ENCODE results near the gene CACNA1I. TPM values are rescaled to one million over a fixed set of nuclear protein-coding genes. Genes with fewer than 3 reads are reported as not detected.

The CACNA1I gene
- total RNA-seq, 1 donor from 2014 or later = 0.41 TPM

GRCh38 chr22:39524753-39525657 lies 45.5 kb upstream of the CACNA1I start:
- no peak for DNase-seq (ENCODE audit: low spot score, unreplicated experiment)
- no peak for TF ChIP-seq CTCF (IDR thresholded peaks at IDR 0.05; ENCODE audit: unreplicated experiment)

GRCh38 chr22:39525658-39525975 lies 44.9 kb upstream of the CACNA1I start:
- peaks cover 42% of the 10 kb centered on the region for H3K36me3 Mint-ChIP-seq (ENCODE audit: insufficient read depth)
- no peaks in the 10 kb centered on the region for H3K27me3 Mint-ChIP-seq
- H3K9me3 Mint-ChIP-seq (ENCODE audit: low read depth) = no peaks in the 10 kb centered on the region
- TF ChIP-seq CTCF (IDR thresholded peaks at IDR 0.05; ENCODE audit: unreplicated experiment) = no peak
- H3K4me3 Mint-ChIP-seq (ENCODE audit: low read depth) = no peak overlapping the region
- H3K4me1 Mint-ChIP-seq (ENCODE audit: low read depth) = peaks cover 48% of the 10 kb centered on the region
- DNase-seq (ENCODE audit: low spot score, unreplicated experiment) = no peak
- peak overlapping the region; percentile 95 for H3K27ac Mint-ChIP-seq

More at GRCh38 chr22:39524753-39525657, 45.5 kb upstream of the CACNA1I start:
- Mint-ChIP-seq H3K9me3 (ENCODE audit: low read depth) (no peaks in the 10 kb centered on the region), H3K27me3 (no peaks in the 10 kb centered on the region), H3K4me3 (ENCODE audit: low read depth) (peak overlapping the region; percentile 59), H3K27ac (peak overlapping the region; percentile 95), H3K36me3 (ENCODE audit: insufficient read depth) (peaks cover 42% of the 10 kb centered on the region), H3K4me1 (ENCODE audit: low read depth) (peaks cover 47% of the 10 kb centered on the region)

DNA sequence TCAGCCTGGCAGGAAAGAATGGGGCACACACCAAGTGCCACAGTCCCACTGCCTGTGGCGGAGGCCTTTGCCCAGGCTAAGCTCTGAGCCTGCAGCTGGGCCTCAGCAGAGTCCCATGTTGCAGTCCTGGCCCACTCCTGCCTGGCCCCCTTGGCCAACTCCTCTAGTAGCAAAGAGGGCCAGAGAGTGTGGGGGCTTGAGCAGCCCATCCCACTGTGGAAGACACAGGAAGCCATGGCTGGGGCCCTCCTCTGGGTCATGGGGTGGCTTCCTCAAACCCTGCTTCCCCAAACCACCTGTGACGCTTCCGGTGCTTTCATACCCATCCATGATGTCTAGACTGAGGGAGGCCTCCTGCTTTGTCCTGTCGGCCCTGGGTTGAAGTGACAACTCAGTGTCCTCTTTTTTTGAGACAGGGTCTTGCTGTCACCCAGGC lies 43.8 kb upstream of the CACNA1I start:
- no peaks in the 10 kb centered on the region for H3K9me3 Mint-ChIP-seq (ENCODE audit: low read depth)
- H3K27ac Mint-ChIP-seq = peak overlapping the region; percentile 7
- no peak overlapping the region for H3K4me3 Mint-ChIP-seq (ENCODE audit: low read depth)
- H3K36me3 Mint-ChIP-seq (ENCODE audit: insufficient read depth) = peaks cover 34% of the 10 kb centered on the region
- DNase-seq (ENCODE audit: low spot score, unreplicated experiment) = no peak
- peaks cover 55% of the 10 kb centered on the region for H3K4me1 Mint-ChIP-seq (ENCODE audit: low read depth)
- no peak for TF ChIP-seq CTCF (IDR thresholded peaks at IDR 0.05; ENCODE audit: unreplicated experiment)
- no peaks in the 10 kb centered on the region for H3K27me3 Mint-ChIP-seq

DNA sequence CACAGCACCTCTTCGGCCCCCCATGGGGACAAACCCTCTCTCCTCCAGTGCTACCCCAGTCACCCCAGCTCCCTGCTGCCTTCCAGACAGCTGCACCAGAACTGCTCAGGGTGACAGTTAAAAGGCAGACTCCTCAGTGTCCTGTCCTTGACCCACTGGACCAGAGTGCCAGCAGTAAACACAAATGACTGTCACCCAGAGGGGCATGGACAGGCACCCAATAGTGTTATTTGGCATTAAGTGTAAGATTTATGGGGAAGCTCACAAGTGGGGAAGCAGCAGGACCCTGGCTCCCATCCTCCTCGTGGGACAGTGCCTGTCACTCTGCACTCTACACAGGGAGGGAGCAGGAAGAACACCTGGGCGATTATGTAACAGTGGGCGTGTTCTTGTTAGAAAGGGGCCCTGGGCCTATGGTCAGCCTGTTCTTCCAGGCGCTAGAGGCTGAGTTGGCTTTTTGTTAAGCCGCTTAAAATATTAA lies 43.0 kb upstream of the CACNA1I start:
- H3K27ac Mint-ChIP-seq = peak overlapping the region; percentile 7
- DNase-seq (ENCODE audit: low spot score, unreplicated experiment) = no peak
- TF ChIP-seq CTCF (IDR thresholded peaks at IDR 0.05; ENCODE audit: unreplicated experiment) = no peak
- H3K4me3 Mint-ChIP-seq (ENCODE audit: low read depth) = no peak overlapping the region
- H3K4me1 Mint-ChIP-seq (ENCODE audit: low read depth) = peaks cover 51% of the 10 kb centered on the region
- no peaks in the 10 kb centered on the region for H3K9me3 Mint-ChIP-seq (ENCODE audit: low read depth)
- no peaks in the 10 kb centered on the region for H3K27me3 Mint-ChIP-seq
- H3K36me3 Mint-ChIP-seq (ENCODE audit: insufficient read depth) = peaks cover 27% of the 10 kb centered on the region

- Mint-ChIP-seq H3K9me3 (ENCODE audit: low read depth) (no peaks in the 10 kb centered on the region), H3K27ac (peak overlapping the region; percentile 82), H3K27me3 (no peaks in the 10 kb centered on the region), H3K36me3 (ENCODE audit: insufficient read depth) (peaks cover 22% of the 10 kb centered on the region), H3K4me3 (ENCODE audit: low read depth) (no peak overlapping the region), H3K4me1 (ENCODE audit: low read depth) (peaks cover 47% of the 10 kb centered on the region)
- TF ChIP-seq CTCF (IDR thresholded peaks at IDR 0.05; ENCODE audit: unreplicated experiment) = no peak
- DNase-seq (ENCODE audit: low spot score, unreplicated experiment) = no peak
These were observed 42.4 kb upstream of the CACNA1I start for GRCh38 chr22:39528080-39528661.

Measured in progenitor cell of endocrine pancreas (in vitro differentiated cells).